GM18517 (cell line): Measurements from ENCODE around the gene STOML1.

Experiments
- ATAC-seq: cut with Tn5 transposase; IDR thresholded peaks from one replicate; pipeline ENCODE4 v1.9.1; 2021; ENCODE audit warnings: mild to moderate bottlenecking, moderate library complexity; ENCODE audit not compliant: unreplicated experiment

Gene STOML1, protein sequence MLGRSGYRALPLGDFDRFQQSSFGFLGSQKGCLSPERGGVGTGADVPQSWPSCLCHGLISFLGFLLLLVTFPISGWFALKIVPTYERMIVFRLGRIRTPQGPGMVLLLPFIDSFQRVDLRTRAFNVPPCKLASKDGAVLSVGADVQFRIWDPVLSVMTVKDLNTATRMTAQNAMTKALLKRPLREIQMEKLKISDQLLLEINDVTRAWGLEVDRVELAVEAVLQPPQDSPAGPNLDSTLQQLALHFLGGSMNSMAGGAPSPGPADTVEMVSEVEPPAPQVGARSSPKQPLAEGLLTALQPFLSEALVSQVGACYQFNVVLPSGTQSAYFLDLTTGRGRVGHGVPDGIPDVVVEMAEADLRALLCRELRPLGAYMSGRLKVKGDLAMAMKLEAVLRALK

GRCh38 chr15:73991726-73992593, at the start of gene STOML1:
STOML1 (minus strand) TSS chr15:73992295; CDS start chr15:73992223, 72 bp downstream.
- peak; percentile 55 for ATAC-seq

DNA sequence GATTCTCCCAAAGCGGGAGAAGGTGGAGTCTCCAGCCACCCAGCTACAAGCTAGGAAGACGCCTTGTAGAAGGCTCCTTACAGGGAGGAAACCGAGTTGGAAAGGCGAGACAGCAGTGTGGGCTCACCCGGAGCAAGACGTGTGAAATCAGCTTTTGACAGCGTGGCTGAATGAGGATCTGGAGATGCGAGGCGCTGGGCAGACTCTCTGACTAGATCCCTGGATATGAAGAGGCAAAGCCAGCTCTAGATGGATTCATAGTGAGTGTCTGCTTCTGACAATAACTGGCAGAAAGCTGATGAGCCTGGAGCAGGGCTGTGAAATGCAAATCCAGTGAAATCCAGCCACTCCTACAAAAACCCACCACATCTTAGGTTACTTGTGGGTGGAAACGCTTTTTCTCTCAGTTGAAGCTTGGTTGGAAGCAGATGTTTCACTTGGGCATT, 49.2 kb upstream of the STOML1 start:
- ATAC-seq = no peak

- no peak for ATAC-seq
Observed at GRCh38 chr15:74040109-74040850, 48.2 kb upstream of the STOML1 start.

GRCh38 chr15:74039656-74040010, 47.5 kb upstream of the STOML1 start:
- ATAC-seq = no peak

DNA sequence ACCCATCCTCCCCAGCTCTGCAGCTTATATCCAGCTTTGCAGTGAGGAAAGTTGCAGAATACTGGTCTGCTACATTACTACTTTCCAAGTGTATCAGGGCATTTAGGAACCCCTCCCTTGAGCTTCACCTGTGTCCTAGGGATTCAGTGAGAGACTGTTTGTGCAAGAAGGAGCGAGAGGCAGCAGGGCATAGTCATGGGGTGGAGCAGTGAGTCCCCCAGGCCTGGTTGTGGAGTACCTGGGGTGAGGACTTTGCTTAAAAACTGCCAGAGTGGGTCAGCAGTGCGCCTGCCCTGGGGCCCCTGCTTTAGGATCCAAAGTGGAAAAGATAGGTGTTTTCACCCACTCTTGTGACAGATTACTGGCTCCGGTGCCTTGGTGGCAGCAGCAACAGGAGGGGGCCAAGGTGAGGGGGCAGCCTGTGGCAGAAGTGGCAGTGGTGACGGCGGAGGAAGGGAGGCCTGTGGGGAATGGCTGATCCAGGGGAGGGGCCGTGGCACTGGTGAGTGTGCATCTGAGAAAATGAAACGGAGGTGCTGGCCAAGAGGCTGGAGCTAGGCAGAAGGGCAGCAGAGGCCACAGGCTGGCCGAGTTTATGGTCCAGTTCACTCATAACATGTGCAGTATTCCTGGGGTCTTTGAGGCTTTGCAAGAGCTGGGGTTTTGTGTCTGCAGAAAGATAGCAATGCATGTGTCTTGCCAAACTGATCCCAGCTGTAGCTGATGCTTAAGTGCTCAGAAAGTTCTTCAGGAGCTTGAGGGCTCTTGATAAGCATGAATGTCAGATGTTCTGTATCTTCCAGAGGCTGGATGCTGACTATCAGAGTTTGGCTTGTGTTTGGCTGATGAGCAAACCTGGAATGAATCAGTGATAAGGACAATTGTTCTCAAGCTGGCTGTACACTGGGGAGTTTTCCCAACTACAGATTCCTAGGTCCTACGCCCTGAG, 46.9 kb upstream of the STOML1 start:
- no peak for ATAC-seq

DNA sequence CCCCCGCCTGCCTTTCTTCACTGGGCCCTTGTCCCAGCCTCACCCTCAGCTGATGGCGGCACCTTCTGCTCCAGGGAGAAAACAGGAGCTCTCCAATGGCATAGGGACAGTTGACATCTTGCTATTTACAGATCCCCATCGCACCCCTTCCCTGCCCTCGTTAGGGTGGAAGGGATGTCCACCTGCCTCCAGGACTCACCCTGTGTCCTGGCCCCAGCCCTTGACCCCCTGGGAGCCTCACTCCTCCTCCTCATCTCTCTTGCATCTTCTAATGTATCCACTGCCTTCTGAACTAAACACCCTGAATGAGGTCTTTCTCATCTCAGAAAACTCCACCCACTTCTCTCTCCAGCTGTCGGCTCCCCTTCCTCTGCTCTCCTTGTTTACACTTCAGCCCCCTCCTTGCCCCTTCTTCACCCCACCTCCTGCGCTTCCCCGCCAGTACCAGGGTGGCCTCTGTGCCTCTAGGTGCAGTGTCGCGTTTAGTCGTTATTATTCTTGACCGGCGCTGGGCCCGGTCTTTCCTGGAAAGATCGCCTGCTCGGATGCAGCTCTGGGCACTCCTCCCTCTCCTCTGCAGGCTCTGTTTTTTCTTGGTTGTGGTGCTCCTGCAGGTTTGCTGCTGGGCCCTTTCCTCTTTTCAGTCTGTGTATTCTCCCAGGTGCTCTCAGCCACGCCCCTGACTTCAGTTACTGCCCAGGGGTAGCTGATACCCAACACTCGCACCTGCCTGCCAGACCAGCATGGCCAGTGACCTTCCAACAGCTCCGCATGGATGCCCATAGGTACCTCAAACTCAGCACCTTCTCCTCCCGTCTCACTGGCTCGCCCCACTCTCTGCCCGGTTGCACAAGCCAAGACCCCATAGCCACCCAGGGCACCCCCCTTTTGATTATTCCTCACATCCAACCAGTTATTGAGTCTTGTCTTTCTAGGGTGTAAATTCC, 45.3 kb upstream of the STOML1 start:
- no peak for ATAC-seq

DNA sequence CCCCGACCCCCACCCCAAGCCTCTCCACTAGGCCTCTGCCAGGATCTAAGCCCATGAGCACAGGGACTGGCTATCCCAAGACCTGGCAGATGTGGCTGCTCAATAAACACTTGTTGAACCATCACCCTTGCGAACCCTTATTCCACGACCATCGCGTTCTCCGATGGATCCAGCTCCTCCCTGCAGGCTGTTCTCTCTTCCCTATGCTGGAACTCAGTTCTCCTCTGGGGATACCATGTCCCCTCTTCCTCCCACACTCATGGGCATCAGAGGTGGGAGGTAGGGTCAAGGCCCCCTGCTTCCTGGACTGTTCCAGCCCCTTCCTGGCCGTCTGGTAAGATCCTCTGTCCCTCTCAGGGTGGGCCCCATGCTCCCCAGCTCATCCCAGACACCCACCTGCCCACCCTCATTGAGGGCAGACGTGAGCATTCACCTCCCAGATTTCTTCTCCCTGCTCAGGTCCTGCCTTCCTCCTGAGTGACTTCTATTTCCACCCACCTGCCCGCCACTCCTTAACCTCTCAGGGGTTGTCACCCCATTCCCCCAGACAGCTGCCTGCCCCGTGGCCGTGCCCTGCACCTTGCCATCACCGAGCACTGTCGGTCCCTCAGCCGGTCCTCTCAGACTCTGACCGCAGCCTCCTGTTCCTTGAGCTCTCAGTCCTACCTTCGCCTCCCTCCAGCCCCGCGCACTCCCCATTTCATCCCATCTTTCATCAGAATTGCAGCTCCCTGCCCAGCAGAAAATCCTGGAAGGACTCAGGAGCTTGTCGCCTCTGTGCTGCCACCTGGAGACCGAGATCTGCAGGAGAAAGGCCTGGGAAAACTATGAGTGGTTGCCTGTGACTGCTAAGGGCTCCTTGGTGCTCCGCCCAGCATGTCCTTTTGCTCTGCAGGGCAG, 44.4 kb upstream of the STOML1 start:
- ATAC-seq = no peak

DNA sequence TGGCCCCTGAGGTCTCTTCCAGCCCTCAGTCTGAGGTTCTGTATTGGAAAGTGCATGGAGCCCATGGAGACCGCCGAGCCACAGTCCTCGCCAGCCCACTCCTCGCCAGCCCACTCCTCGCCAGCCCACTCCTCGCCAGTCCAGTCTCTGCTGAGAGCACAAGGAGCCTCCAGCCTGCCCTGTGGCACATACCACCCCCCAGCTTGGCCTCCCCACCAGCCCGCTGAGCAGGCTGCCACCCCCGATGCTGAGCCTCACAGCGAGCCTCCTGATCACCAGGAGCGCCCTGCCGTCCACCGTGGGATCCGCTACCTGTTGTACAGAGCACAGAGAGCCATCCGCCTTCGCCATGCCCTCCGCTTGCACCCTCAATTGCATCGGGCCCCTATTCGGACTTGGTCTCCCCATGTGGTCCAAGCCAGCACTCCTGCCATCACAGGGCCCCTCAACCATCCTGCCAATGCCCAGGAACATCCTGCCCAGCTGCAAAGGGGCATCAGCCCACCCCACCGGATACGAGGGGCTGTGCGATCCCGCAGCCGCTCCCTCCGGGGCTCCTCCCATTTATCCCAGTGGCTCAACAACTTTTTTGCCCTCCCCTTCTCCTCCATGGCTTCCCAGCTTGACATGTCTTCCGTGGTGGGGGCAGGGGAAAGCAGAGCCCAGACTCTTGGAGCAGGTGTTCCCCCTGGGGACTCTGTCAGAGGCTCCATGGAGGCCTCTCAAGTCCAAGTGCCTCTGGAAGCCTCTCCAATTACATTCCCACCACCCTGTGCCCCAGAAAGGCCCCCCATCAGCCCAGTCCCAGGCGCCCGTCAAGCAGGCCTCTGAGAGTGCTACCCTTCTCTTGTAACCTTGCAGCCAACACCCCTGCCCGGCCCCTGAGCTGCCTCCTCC, 43.3 kb upstream of the STOML1 start:
- ATAC-seq = no peak

- no peak for ATAC-seq
Observed at GRCh38 chr15:74034206-74034755, 42.2 kb upstream of the STOML1 start.

GRCh38 chr15:74032606-74033561, 40.8 kb upstream of the STOML1 start:
- ATAC-seq = no peak

- no peak for ATAC-seq
Observed at GRCh38 chr15:74032046-74032445, 40.0 kb upstream of the STOML1 start.

GRCh38 chr15:74028646-74029045, 36.6 kb upstream of the STOML1 start:
- no peak for ATAC-seq

DNA sequence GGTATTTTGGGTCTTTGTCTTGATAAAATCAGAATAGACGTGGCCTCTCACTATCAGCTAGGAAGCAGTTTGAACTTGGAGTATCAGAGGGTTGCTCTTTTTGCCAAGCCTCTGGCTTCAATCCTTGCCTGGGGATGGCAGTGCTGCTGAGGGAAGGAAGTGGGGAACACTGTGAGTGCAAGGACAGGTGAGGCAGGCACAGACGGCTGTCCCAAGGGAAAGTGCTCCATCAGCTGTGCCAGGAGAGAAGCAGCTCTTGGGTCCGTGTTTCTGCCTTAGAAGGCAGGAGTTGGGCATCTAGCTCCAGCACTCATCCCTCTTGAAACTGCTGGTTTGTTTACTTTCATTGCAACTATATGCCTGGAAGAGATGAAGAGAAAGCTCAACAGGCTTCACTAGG, 35.6 kb upstream of the STOML1 start:
- ATAC-seq = no peak

DNA sequence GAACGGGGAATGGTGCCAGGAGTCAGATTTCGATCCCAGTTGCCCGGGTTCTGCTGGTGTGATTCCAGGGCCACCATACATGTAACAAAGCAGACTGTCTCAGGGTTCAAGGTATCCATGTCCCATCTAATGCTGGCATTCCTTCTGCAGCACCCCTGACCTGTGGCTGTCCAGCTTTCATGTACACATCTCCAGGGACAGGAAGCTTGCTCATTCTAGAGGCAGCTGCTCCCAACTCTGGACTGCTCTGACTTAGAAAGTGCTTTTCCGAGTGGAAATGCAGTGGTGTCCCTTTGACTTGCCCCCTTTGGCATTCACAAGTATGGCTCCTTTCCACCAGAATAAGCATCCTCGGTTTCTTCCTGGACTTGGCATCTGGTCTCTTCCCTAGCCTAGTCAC, 33.3 kb upstream of the STOML1 start:
- ATAC-seq = no peak

DNA sequence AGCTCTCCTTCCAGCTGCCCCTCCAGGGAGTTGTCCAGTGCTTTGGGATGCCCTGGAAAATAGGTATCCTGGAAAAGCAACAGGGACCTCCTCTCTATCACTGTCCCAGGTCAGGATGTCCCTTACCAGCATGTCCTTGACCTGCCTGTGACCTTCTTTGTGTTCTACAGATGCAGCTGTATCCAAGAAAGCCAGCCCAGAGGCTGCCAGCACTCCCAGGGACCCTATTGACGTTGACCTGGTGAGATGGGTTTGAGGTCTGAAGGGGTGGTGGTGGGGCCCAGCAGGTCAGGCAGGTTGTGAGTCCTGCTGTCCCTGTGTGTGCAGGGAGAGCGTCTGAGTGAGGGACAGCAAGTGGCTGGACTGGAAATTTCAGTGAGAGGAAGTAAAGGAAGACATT, 32.6 kb upstream of the STOML1 start:
- ATAC-seq = no peak
